ENCODE data around the gene DOK4.
"Not testable (repeated sequence)": the region's sequence is repeated elsewhere in the genome, so short reads cannot be mapped to it uniquely, and the experiment has no call there.

Gene DOK4

DNA sequence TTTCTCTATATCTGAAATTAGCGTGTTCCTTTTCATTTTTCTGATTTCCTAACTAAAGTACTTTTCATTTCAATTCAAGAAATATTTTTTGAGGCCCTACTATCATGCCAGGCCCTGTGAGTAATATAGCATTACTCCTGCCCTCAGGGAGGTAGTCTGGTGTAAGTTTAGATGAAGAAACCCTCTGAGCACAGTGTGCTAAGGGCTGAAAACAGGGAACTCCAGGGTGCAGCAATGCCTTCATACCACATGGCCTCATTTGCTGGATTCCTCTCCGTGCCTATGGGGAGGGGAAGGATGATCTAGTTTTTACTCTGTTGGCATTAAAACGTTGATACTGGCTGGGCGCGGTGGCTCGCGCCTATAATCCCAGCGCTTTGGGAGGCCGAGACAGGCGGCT lies 34.3 kb downstream of the DOK4 start:
- DNase-seq (ENCODE audit: low read depth in 2 of 3, low spot score in 1 of 3) = no peak

DNA sequence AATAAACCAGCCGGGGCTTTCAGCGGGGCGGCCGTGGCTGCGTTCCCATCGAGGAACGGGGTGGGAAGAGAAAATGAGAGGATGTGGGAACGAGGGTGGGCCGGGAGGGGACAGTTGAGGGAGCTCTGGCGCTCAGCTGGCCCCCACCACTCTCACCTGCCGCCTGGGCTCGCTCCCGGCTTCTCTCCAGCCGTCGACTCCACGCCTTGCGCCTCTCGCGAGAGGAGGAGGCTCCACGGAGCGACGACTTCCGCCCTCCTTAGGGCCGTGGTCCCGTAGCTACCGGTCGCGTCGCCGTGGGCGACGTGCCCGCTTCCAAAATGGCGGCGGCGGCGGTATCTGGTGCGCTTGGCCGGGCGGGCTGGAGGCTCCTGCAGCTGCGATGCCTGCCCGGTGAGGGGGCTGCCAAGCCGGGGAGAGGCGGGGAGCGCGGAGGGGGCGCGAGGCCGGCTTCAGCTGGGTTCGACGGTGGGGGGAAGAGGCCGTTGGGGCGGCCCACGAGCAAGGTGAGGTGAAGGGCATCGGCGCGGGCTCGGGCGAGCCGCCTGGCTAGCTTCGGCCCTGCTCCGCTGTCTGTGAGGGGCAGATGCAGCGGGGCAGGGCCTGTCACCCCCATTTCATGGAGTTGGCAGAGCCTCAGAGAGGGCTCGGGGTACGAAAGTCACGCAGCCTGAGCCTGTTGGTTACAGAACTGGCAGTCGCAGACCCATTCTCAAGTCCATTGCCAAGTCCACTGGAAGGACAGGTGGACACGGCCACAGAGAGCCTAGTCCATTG lies 38.9 kb downstream of the DOK4 start, which contains the start of the genes CIAPIN1 and COQ9:
CIAPIN1 (minus strand) TSS at position 200 of the 777 bp plus-strand sequence. CDS start 6,457 bp downstream, outside the sequence.
COQ9 (plus strand) TSS at position 294 of the 777 bp plus-strand sequence; CDS start at position 321, 27 bp downstream.
- peak; percentile 85 to 92 (median 89) for DNase-seq (ENCODE audit: low read depth in 2 of 3, low spot score in 1 of 3)

DNA sequence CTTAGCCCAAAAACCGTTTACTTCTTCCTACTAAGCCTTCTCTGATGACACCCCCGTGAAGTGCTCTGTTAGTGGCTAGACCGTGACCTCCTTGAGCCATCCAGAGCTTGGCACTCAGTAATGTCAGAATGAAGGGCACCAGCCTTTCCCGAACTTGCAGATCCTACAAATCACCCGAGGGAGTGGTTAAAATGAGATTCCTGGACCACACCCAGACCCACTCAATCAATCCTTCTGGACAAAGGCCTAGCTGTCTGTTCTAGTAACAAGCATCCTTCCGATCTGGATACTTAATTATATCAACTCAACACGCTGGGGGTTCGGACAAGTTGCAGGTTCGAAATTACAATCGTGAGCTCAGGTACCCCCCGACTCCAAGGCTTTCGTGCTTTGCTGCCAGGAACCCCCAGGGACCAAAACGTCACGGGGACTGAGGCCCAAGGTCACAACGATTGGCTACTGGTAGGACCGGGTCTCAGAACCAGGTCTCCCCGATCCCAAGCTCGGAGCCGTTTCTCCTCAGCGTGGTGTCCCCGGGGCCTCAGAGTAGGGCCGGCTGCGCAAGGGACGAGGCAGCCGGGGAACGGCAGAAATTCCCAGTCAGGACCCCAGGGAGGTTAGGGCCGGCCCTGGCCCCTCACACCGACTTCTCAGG lies 39.6 kb downstream of the DOK4 start:
- peak in 2 of 3 donors; percentile 8 to 14 for DNase-seq (ENCODE audit: low read depth in 2 of 3, low spot score in 1 of 3)

DNA sequence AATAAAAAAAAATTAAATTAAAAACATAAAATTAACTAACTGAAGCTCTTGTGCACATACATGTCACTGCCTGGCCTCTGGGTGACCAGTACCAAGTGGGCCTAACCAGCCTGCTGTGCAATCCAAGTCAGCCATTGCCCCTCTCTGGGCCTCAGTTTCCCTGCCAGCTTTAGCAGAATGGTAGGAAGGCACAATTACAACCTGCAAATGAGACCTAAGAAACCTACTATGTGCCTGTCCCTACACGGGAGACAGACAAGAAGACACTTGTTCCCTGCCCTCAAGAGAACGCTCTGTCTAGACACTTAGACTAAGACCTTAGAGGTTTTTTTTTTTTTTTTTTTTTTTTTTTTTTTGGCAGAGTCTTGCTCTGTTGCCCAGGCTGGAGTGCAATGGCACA lies 40.8 kb downstream of the DOK4 start:
- DNase-seq (ENCODE audit: low read depth in 2 of 3, low spot score in 1 of 3) = no peak

DNA sequence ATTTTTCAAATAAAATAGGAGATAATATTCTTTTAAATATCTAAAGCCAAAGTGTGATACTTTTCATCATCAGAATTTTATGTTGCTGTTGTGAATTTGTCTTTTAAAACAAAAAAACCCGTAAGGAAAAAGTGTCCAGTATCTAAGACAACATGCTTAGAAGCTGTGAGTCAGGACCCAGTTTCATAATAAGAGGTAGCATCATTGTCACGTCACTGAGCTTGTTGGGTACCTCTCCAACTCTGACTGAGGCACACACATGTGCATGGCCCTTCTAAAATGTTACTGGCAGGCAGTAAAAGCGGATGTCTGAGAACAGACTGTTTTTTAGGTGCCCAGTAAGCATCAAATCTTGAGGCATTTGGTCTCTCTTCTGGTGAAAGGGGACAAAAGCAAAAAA lies 41.6 kb downstream of the DOK4 start:
- no peak for DNase-seq (ENCODE audit: low read depth in 2 of 3, low spot score in 1 of 3)

DNA sequence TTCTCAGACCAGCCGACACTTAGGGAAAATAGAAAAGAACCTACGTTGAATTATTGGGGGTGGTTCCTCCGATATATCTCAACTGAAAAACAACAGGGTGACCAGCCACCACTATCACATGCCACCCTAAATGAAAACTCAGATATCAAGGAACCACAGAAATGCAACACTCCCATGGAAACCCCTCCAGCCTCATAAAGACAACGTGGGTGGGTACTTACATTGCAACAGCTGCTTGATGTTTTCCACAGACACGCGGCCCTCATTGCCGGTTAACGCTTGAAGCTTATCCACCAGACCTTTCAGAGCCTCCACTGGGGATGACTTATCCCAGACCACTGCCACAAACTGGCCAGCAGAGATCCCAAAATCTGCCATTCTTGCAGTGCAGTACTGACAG lies 45.7 kb downstream of the DOK4 start:
- not testable (repeated sequence) for DNase-seq (ENCODE audit: low read depth in 2 of 3, low spot score in 1 of 3)

DNA sequence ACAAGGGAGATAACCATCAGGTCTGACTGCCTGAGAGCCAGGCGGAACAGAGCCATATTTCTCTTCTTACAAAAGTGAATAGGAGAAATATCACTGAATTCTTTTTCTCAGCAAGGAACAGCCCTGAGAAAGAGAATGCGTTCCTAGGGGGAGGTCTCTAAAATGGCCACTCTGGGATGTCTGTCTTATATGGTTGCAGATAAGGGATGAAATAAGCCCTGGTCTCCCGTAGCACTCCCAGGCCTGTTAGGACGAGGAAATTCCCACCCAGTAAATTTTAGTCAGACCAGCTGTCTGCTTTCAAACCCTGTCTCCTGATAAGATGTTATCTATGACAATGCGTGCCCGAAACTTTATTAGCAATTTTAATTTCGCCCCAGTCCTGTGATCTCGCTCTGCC lies 46.3 kb downstream of the DOK4 start:
- not testable (repeated sequence) for DNase-seq (ENCODE audit: low read depth in 2 of 3, low spot score in 1 of 3)

DNA sequence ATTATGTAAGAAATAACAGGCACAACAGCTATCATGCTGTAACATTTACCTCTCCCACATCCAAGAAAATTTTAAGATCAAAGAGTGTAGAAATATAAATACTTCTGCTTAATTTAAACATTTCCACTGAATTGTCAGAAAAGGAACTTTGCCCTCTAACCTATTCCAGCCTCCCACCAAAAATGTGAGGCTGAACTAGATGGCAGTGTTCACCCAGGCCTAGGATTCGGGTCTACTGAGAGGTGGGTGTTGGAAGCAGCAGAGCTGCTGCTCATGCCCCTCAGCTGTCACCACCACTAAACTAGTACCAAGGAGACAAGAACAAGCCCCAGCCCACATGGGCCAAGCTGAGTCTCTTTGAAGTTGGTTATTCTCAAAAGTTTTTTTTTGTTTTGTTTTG lies 50.5 kb downstream of the DOK4 start:
- no peak for DNase-seq (ENCODE audit: low read depth in 2 of 3, low spot score in 1 of 3)

GRCh38 chr16:57434003-57434402 lies 52.3 kb downstream of the DOK4 start:
- no peak for DNase-seq (ENCODE audit: low read depth in 2 of 3, low spot score in 1 of 3)

DNA sequence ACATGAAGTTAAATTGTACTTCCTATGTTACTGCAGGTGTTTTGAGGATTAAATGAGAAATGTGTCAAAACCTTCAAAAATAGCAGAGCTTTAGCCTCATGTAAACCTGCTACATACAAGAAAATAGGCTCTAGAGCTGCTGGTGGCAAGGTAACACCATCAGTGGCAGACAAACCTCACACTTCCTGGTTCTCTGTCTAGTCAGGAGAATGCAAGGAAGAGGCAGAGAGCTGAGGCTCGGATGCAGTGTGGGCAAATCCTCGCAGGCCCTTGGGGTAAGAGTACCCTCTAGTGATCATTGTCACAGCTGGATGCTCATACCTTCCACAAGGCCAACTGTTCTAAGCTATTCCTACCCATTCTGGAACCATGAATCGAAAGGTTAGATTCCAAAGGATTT lies 53.3 kb downstream of the DOK4 start:
- DNase-seq (ENCODE audit: low read depth in 2 of 3, low spot score in 1 of 3) = no peak

DNA sequence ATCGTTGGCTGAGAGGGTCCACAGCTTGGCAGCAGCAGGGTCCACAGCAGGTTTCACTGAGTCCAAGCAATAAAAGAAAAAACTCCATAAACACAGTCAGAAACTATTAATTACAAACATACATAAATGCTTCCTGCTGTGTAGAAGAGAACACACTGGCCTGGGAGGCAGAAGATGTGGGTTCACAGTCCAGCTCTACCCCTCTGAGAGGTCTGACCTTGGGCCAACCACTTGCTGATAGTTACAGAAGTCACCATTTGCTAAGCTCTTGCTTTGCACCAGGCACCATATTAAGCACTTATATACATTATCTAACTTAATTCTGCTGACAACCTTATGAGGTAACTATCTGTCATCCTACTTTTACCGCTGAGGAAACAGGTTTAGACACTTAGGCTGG lies 53.8 kb downstream of the DOK4 start:
- no peak for DNase-seq (ENCODE audit: low read depth in 2 of 3, low spot score in 1 of 3)

- no peak for DNase-seq (ENCODE audit: low read depth in 2 of 3, low spot score in 1 of 3)
Observed at GRCh38 chr16:57430955-57431354, 55.3 kb downstream of the DOK4 start.

DNA sequence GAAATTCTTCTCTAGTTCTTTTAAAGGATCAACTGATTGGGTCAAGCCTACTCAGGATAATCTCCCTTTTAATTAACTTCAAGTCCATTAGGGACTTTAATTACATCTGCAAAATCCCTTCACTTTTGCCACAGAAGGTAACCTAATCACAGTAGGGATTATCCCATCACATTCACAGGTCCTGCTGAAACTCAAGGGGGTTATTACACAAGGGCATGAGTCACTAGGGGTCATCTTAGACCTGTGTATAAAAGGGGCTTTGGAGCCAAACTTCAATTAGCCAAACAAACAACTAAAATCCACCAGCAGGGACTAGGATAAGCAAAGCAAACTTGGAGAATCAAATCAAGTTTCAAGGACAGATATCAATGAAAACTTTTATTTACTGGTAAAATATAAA lies 58.5 kb downstream of the DOK4 start:
- no peak for DNase-seq (ENCODE audit: low read depth in 2 of 3, low spot score in 1 of 3)

DNA sequence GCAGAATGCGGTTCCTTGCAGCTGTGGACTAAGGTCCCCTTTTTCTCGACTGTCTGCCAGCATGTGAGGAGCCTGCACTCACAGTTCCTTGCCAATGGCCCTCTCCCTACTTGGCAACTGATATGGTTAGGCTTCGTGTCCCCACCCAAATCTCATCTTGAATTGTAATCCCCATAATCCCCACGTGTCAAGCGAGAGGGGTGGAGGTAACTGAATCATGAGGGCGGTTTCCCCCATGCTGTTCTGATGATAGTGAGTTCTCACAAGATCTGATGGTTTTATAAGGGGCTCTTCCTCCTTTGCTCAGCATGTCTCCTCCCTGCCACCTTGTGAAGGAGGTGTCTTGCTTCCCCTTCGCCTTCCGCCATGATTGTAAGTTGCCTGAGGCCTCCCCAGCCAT lies 59.0 kb downstream of the DOK4 start:
- DNase-seq (ENCODE audit: low read depth in 2 of 3, low spot score in 1 of 3) = no peak

DNA sequence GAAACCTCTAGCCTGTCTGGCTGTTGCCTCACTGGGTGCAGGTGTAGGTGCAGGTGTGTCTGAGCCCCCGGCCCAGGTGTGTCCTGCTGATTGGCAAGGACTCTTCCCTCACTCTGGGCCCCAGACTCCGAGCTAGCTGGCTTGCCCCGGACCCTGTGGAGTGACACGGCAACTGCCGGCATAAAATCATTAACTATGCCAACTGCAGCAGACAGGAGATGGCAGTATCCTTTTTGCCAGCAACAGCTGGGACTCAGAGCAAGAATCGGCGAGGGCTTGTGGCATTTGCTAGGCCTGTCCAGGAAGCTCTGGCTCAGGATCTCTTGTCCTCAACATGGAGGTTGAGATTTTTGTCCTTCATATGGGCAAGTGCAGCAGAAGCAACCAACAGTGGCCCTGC lies 59.9 kb downstream of the DOK4 start:
- no peak for DNase-seq (ENCODE audit: low read depth in 2 of 3, low spot score in 1 of 3)

DNA sequence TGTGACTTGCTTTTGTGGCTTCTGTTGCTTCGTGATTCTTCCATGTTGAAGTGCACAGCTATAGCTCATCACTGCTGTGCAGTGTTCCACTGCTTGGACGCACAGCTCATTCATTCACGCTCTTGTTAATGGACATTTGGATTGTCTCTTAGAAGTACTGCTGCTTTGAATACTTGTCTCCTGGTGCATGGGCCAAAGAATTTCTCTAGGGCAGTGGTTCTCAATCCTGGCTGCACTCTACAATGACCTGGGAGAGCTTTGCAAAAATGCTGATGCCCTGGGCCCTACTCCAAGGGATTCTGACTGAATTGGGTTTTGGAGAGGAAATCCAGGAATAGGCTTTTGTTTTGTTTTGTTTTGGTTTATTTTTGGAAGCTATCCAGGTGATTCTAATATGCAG lies 61.7 kb downstream of the DOK4 start:
- DNase-seq (ENCODE audit: low read depth in 2 of 3, low spot score in 1 of 3) = no peak

DNA sequence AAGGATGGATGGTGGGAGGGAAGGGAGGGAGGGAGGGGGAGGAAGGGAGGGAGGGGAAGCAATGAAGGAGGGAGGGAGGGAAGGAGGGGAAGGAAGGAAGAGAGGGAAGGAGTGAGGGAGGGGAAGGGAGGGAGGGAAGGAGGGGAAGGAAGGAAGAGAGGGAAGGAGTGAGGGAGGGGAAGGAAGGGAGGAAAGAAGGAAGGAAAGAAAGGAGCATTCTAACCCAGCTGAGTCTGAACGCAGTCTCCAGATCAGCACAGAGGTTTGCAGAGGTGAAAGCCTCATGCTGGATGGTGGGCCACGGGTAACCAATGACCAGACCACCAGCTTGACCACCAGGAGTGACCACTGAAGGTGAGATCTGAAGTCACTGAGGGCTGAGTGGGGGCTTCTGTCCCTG lies 63.1 kb downstream of the DOK4 start:
- no peak for DNase-seq (ENCODE audit: low read depth in 2 of 3, low spot score in 1 of 3)

DNA sequence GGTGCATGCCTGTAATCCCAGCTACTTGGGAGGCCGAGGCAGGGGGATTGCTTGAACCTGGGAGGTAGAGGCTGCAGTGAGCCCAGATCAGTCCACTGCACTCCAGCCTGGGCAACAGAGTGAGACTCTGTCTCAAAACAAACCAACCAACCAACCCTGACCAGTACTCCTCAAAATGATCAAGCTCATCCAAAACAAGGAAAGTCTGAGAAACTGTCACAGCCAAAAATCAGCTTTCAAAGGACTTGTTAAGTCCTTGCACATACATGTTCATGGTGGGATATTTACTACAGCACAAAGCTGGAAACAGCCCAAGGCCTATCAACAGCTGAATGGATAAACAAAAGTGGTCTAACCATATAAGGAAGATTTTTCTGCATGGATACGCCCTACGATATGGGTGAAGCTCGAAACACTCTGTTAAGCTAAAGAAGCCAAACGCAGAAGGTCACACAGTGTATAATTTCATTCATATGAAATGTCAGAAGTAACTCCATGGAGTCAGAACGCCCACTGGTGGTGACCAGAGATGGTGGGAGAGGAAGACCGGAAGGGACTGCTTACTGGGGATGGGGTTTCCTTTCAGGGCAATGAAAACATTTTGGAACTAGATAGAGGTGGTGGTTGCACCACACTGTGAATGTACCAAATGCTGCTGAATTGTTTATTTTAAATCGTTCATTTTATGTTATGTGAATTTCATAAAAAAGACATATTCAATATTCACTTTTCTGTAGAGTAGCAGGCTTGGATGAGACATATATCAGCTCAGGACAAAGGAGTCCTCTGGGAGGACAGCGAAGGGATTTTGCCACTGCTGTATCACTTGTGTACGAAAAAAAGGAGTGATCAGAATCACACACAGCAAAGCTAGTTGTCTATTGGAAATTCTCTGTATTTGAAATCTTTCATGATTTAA lies 64.0 kb downstream of the DOK4 start:
- no peak for DNase-seq (ENCODE audit: low read depth in 2 of 3, low spot score in 1 of 3)

Measured in stimulated activated CD4-positive, alpha-beta T cell treated with anti-CD3 and anti-CD28 coated beads, Interleukin-12 subunit alpha, Interleukin-12 subunit beta, amount 100 ng/mL, for 48 hours (primary cell).